ENCODE measurements around the gene OOEP. TPM values are rescaled to one million over a fixed set of nuclear protein-coding genes. Genes with fewer than 3 reads are reported as not detected.

OOEP gene
- not detected in 2 replicates for total RNA-seq (2014; rRNA removed; shearing (Covaris generic))

DNA sequence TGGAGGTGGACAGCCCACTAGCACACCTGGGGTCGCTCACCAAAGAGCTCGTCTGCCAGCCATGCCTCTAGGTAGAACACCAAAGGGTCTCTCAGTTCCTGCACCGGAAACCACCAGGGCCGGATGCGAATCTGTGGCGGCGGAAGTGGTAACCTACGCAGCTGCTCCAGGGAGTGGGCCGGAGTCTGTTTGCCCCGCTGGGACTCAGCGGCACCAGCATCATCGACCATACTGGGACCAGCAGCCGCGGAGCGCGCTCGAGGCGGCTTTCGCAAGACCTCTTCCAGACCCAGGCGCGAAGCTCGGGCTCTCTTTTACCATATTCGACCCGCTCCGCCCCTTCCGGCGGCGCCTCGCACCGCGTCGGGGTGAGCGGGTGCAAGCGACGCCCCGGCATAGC is at the start of gene OOEP:
TSS of gene OOEP (minus strand) at position 335 of the 400 bp plus-strand sequence. CDS start at position 230, 105 bp downstream.

DNA sequence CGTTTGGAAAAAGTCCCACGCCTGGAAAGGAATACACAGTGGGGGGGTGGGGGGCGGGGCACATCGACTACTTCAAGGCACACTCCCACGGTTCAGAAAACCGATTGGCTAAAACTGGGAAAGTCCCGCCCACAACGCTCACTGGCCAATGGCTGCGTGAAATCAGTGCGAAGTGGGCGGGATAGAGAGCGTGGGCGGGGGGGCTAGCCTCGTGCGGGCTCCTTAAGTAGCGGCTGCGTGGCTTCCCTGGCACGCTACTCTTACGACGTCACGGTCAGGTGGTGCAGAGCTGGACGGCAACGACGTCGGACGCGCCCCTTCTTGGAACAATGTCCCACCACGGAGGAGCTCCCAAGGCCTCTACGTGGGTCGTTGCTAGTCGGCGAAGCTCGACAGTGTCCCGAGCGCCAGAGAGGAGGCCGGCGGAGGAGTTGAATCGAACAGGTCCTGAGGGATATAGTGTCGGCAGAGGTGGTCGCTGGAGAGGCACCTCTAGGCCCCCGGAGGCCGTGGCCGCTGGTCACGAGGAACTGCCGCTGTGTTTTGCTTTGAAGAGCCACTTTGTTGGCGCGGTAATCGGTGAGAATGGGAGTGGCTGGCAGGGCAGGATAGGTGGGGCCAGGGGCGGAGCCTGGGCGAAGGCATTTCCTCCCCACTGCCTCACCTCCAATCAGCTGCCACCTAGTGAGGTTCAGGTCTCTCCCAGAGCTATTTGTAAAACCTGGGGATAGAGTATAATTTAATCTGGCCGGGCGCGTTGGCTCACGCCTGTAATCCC is 25.1 kb upstream of the OOEP start, which contains the start of gene DDX43:
TSS of gene DDX43 (plus strand) at position 252 of the 778 bp plus-strand sequence. CDS start at position 330, 78 bp downstream.

DNA sequence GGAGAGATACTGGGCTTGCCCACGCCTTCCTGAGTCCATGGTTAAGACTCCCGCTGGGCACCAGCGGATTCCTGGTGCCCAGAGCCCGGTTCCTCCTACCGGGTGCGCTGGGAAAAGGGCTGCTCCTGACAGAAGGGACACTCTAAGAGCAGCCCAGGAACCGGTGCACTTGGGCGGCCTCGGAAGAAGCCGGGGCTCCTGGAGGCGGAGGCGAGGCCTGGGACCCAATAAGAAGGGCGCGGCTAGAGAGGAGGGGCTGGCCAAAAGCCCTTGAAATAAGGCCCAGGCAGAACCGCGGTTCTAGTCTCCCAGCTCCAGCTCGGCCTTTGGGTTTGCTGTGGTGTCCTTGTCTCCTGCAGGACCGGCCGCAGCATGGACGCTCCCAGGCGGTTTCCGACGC is 7.3 kb downstream of the OOEP start, which contains the start of gene KHDC3L:
TSS of gene KHDC3L (plus strand) at position 301 of the 400 bp plus-strand sequence. CDS start at position 373, 72 bp downstream.

DNA sequence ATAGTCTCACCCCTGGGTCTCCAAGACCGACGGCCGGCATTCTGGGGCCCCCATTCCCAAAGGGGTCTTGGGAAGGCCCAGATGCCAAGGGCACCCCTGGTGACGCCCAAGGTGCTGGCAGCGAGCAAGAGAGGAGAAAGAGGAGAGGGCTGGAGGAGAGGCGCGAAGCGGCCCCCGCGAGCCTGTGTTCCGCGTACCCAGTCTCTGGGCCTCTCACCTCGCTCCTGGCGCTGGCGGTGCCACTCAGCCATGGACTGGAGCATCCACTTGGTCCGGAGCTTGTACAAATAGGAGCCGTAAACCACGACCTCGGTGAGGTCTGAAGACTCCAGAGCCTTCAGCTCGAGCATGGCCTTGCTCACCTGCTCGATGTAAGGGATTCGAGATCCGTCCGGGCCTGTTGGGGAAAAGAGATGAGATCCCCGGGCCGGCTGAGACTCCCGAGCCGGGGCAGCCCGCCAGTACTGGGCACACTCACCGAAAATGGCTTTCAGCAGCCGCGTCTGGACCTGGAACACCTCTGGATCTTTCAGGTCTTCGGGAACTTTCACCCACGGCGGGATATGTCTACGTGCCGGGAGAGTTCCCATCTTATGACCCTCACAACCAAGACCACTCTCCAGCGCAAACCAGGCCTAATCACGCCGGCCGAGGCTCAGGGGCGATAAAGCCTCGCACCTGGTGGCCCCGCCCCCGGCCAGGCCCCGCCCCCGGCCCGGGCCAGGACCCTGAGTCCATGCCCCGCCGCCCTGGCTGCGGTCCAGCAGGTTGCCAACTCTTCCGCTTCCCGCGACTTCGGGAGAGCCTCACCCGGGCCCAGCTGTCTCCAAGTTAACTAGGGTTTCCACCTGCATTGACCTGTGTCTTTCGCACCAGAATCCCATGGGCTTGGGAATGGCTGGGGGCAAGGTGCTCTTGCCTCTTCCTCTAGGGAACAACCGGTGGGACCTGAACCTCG is 15.8 kb downstream of the OOEP start, which contains the start of gene DPPA5:
TSS of gene DPPA5 (minus strand) at position 641 of the 958 bp plus-strand sequence. CDS start at position 590, 51 bp downstream.

Small RNA genes lying within 50 kb of the gene (small RNA-seq; reads per million reads assigned to genes)
- gene RPL39P3: 2.2 reads per million, percentile 75 among the genes with 10 or more reads in this experiment

Other genes starting within 250 kb of the OOEP start
- gene KHDC1L, start 144.4 kb downstream of the OOEP start, total RNA-seq (2014; rRNA removed; shearing (Covaris generic)): not detected in 2 replicates
- not detected in 2 replicates for gene KHDC1, start 106.7 kb downstream of the OOEP start, total RNA-seq (2014; rRNA removed; shearing (Covaris generic))
- gene DPPA5, start 15.6 kb downstream of the OOEP start, total RNA-seq (2014; rRNA removed; shearing (Covaris generic)): not detected in 2 replicates
- not detected in 2 replicates for gene KHDC3L, start 7.2 kb downstream of the OOEP start, total RNA-seq (2014; rRNA removed; shearing (Covaris generic))
- gene DDX43, start 24.9 kb upstream of the OOEP start, total RNA-seq (2014; rRNA removed; shearing (Covaris generic)): not detected in 2 replicates
- 0.03 TPM in 1 of 2 replicates, not detected in the other for gene CGAS, start 82.4 kb upstream of the OOEP start, total RNA-seq (2014; rRNA removed; shearing (Covaris generic))
- 19.1 and 26.3 TPM in 2 replicates for gene MTO1, start 91.8 kb upstream of the OOEP start, total RNA-seq (2014; rRNA removed; shearing (Covaris generic))
- 8,479 and 9,610 TPM in 2 replicates for gene EEF1A1, start 151.1 kb upstream of the OOEP start, total RNA-seq (2014; rRNA removed; shearing (Covaris generic))

All from A375 (cell line).